Neutrophil (primary cell): Measurements from ENCODE around the gene IL25.

Source experiments
- H3K27ac ChIP-seq: fragments of 200-600 bp; sonication (generic); 2 replicates; pipeline ENCODE4 v1.5.1; 2016; ENCODE audit warnings: mild to moderate bottlenecking, moderate library complexity
- H3K27me3 ChIP-seq: fragments of 200-600 bp; sonication (generic); 2 replicates; pipeline ENCODE4 v1.6.0; 2016; ENCODE audit warnings: mild to moderate bottlenecking
- H3K36me3 ChIP-seq: fragments of 200-600 bp; sonication (generic); 2 replicates; pipeline ENCODE4 v1.5.1; 2017
- H3K4me1 ChIP-seq, 2 experiments: fragments of 200-600 bp in 1 of 2; sonication (generic) in 1 of 2; 1 replicate in 1 of 2; 2 replicates in 1 of 2; pipeline versions ENCODE4 v1.5.1 to v1.6.1; 2013 to 2016; ENCODE audit warnings: low read depth in 1 of 2, low read length in 1 of 2, mild to moderate bottlenecking in 1 of 2, moderate library complexity in 1 of 2; ENCODE audit not compliant: control insufficient read depth in 1 of 2, insufficient read depth in 1 of 2
- H3K4me3 ChIP-seq, 2 experiments: fragments of 200-600 bp in 1 of 2; sonication (generic) in 1 of 2; 1 replicate in 1 of 2; 2 replicates in 1 of 2; pipeline ENCODE4 v1.5.1; 2013 to 2016; ENCODE audit warnings: low read depth in 1 of 2, low read length in 1 of 2, mild to moderate bottlenecking in 1 of 2, moderate library complexity in 1 of 2
- H3K9me3 ChIP-seq: fragments of 200-600 bp; sonication (generic); 2 replicates; pipeline ENCODE4 v1.5.1; 2016
- TF ChIP-seq, protein P1 (sequence below): fragments of 200-600 bp; sonication (generic); IDR thresholded peaks from 2 replicates; pipeline ENCODE4 v1.5.1; 2016; ENCODE audit warnings: antibody characterized with exemption

Gene IL25

DNA sequence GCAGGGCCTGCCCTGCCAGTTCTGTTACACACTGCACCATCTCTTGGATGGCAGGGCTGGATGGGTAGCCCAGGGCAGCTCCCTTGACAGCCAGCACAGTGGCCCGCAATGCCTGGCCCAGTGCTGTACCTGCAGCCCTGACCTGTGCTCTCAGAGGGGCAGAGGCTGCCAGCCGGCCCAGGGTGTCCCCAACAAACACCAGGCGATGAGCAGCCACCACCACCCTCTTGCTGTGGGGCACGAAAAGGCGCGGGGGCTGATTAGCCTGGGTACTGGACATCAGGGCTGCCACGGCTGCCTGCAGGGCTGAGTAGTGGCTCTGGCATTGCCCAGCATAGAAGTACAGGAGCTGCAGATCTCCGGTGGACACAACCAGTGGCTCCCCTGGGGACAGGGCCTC is 15.3 kb upstream of the IL25 start:
- H3K4me3 ChIP-seq: no peak overlapping the region
- H3K4me1 ChIP-seq: peaks cover 0 to 8% of the 10 kb centered on the region in 2 experiments
- no peak overlapping the region for H3K27ac ChIP-seq
- TF ChIP-seq, protein P1, sequence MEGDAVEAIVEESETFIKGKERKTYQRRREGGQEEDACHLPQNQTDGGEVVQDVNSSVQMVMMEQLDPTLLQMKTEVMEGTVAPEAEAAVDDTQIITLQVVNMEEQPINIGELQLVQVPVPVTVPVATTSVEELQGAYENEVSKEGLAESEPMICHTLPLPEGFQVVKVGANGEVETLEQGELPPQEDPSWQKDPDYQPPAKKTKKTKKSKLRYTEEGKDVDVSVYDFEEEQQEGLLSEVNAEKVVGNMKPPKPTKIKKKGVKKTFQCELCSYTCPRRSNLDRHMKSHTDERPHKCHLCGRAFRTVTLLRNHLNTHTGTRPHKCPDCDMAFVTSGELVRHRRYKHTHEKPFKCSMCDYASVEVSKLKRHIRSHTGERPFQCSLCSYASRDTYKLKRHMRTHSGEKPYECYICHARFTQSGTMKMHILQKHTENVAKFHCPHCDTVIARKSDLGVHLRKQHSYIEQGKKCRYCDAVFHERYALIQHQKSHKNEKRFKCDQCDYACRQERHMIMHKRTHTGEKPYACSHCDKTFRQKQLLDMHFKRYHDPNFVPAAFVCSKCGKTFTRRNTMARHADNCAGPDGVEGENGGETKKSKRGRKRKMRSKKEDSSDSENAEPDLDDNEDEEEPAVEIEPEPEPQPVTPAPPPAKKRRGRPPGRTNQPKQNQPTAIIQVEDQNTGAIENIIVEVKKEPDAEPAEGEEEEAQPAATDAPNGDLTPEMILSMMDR: no peak
- H3K36me3 ChIP-seq: no peaks in the 10 kb centered on the region
- no peaks in the 10 kb centered on the region for H3K9me3 ChIP-seq
- H3K27me3 ChIP-seq: peaks cover 71% of the 10 kb centered on the region

GRCh38 chr14:23358042-23358441 is 14.6 kb upstream of the IL25 start:
- no peaks in the 10 kb centered on the region for H3K36me3 ChIP-seq
- H3K4me1 ChIP-seq: no peaks in the 10 kb centered on the region
- H3K4me3 ChIP-seq: no peak overlapping the region
- H3K27me3 ChIP-seq: peaks cover 70% of the 10 kb centered on the region
- H3K9me3 ChIP-seq: no peaks in the 10 kb centered on the region
- TF ChIP-seq, protein P1: no peak
- H3K27ac ChIP-seq: no peak overlapping the region

GRCh38 chr14:23358553-23359166 is 13.9 kb upstream of the IL25 start:
- Histone ChIP-seq H3K9me3 (no peaks in the 10 kb centered on the region), H3K27ac (no peak overlapping the region)

GRCh38 chr14:23359167-23359626 is 13.4 kb upstream of the IL25 start:
- no peaks in the 10 kb centered on the region for H3K9me3 ChIP-seq
- no peaks in the 10 kb centered on the region for H3K36me3 ChIP-seq
- peaks cover 70% of the 10 kb centered on the region for H3K27me3 ChIP-seq
- no peak overlapping the region for H3K4me3 ChIP-seq
- TF ChIP-seq, protein P1: no peak
- H3K4me1 ChIP-seq: no peaks in the 10 kb centered on the region
- H3K27ac ChIP-seq: no peak overlapping the region

More at GRCh38 chr14:23358553-23359166, 13.9 kb upstream of the IL25 start:
- H3K4me1 ChIP-seq: no peaks in the 10 kb centered on the region
- no peak overlapping the region for H3K4me3 ChIP-seq
- TF ChIP-seq, protein P1: no peak
- H3K36me3 ChIP-seq: no peaks in the 10 kb centered on the region
- peaks cover 70% of the 10 kb centered on the region for H3K27me3 ChIP-seq

DNA sequence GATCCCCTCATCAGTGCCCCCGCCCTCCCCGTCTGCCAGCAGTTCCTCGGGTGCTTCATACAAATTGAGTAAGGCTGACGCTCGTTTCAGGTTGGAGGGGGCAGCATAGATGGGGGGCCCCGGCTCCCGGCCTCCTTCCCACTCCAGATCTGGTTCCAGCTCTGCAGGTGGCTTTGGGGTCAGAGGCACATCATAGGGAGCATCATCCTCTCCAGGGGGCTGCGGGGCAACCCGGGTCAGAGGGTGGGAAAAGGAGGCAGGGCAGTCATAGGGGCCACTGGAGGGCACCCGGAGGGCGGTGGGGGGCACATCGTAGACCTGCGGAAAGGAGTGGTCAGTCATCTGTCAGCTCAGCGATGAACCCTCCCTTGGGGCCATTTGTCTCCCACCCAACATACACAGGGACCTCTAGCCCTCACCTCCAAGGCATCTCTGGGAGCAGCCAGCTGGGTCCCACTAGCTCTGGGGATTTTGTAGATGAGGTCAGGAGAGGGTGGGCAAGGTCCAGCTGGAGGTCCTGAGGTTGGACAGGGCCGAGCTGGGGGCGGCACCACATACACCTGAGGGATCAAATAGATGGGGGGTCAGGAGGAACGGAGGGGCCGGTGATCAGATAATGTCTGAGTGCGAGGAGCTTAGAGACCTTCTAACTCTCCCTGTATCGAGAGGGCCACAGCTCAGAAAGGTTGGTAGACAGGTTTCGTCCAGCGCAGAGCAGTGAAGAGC is 12.7 kb upstream of the IL25 start:
- Histone ChIP-seq H3K36me3 (no peaks in the 10 kb centered on the region), H3K4me3 (no peak overlapping the region), H3K4me1 (no peaks in the 10 kb centered on the region), H3K27me3 (peaks cover 70% of the 10 kb centered on the region), H3K27ac (no peak overlapping the region), H3K9me3 (no peaks in the 10 kb centered on the region)
- TF ChIP-seq, protein P1: no peak
